GM10266 (cell line): ENCODE results near the gene MRE11.
A peak's percentile ranks its signal among the peaks of the same experiment; 100 is the strongest.

ENCODE experiments used
- DNase-seq: peaks from one replicate; pipeline ENCODE4 v3.0.0; 2012; ENCODE audit errors: extremely low spot score
- CTCF ChIP-seq: IDR thresholded peaks from 2 replicates; pipeline ENCODE4 v1.5.1; 2012; ENCODE audit warnings: mild to moderate bottlenecking, low read depth; ENCODE audit not compliant: control insufficient read depth, insufficient read depth; ENCODE audit errors: missing control alignments

Gene MRE11

GRCh38 chr11:94528551-94528950 is 34.9 kb upstream of the MRE11 start:
- no peak for DNase-seq
- TF ChIP-seq CTCF: no peak

- TF ChIP-seq CTCF: no peak
- no peak for DNase-seq
These were observed 33.2 kb upstream of the MRE11 start for GRCh38 chr11:94526645-94527438.

- DNase-seq: no peak
- TF ChIP-seq CTCF: no peak
These were observed 32.1 kb upstream of the MRE11 start for GRCh38 chr11:94525546-94526324.

- DNase-seq: no peak
These were observed 30.7 kb upstream of the MRE11 start for GRCh38 chr11:94524341-94524740.

GRCh38 chr11:94521684-94522083 is 28.0 kb upstream of the MRE11 start:
- peak; percentile 30 for TF ChIP-seq CTCF
- no peak for DNase-seq

More at GRCh38 chr11:94524341-94524740, 30.7 kb upstream of the MRE11 start:
- TF ChIP-seq CTCF: no peak

GRCh38 chr11:94519478-94520084 is 25.9 kb upstream of the MRE11 start:
- DNase-seq: peak; percentile 48
- TF ChIP-seq CTCF: peak; percentile 48
